A549 (cell line): Measurements from ENCODE around the gene GRIA1. TPM values are rescaled to one million over a fixed set of nuclear protein-coding genes. Genes with fewer than 3 reads are reported as not detected.

Source experiments
- ATAC-seq, 2 experiments: fragments of 200-7000 bp in 1 of 2; fragments of >200 bp in 1 of 2; cut with Nextera tagmentation in 1 of 2; cut with Tn5 transposase in 1 of 2; 3 replicates each; pipeline versions ENCODE4 v1.8.0 to v1.9.1; 2018 to 2020; ENCODE audit warnings: mild to moderate bottlenecking in 1 of 2, moderate library complexity in 1 of 2
- CTCF ChIA-PET: fragments of 300-600 bp; sonication (Branson Sonifier 250); formaldehyde crosslinking; extraction: SDS; loops from one replicate; lab custom pipeline; 2021; ENCODE audit warnings: antibody characterized with exemption, inconsistent platforms; lab: Yijun Ruan, JAX
- POLR2A ChIA-PET: fragments of 350-600 bp; formaldehyde crosslinking; extraction: SDS; loops from one replicate; lab custom pipeline; 2021; ENCODE audit warnings: antibody characterized with exemption, inconsistent platforms; lab: Yijun Ruan, JAX
- DNase-seq, 2 experiments: peaks; one replicate each; pipeline versions ENCODE4 v3.0.0 to v3.0.0-alpha.2; 2011 to 2016; ENCODE audit warnings: low read depth in 1 of 2, low spot score in 1 of 2
- FAIRE-seq: peaks from 2 replicates; lab custom pipeline; 2011; peaks lifted over from hg19 to GRCh38; lab: Jason Lieb, UNC
- H3K27ac ChIP-seq, 2 experiments: fragments of >200 bp; sonication (Bioruptor Twin); formaldehyde crosslinking; 3 replicates each; pipeline ENCODE4 v1.5.1; 2016 to 2017
- H3K4me1 ChIP-seq: fragments of >200 bp; sonication (Bioruptor Twin); formaldehyde crosslinking; 3 replicates; pipeline ENCODE4 v1.6.1; 2016
- H3K4me2 ChIP-seq: fragments of >200 bp; sonication (Bioruptor Twin); formaldehyde crosslinking; 3 replicates; pipeline ENCODE4 v1.6.1; 2016
- H3K4me3 ChIP-seq: fragments of >200 bp; sonication (Bioruptor Twin); formaldehyde crosslinking; 3 replicates; pipeline ENCODE4 v1.5.1; 2016
- H3K9me3 ChIP-seq: fragments of >200 bp; sonication (Bioruptor Twin); formaldehyde crosslinking; 3 replicates; pipeline ENCODE4 v1.6.1; 2016
- BHLHE40 ChIP-seq: IDR thresholded peaks from 2 replicates; pipeline ENCODE4 v1.6.1; 2012; ENCODE audit warnings: low read depth, low read length, inconsistent platforms
- CBX8 ChIP-seq: fragments of 200-600 bp; sonication (generic); IDR thresholded peaks from 2 replicates; pipeline ENCODE4 v1.6.1; 2016
- CEBPB ChIP-seq, 2 experiments: fragments of >200 bp in 1 of 2; sonication (Bioruptor Twin) in 1 of 2; formaldehyde crosslinking in 1 of 2; IDR thresholded peaks; 2 replicates each; pipeline ENCODE4 v1.6.1; 2012 to 2016
- CHD2 ChIP-seq: fragments of 150-350 bp; IDR thresholded peaks from 2 replicates; pipeline ENCODE4 v1.6.1; 2014; ENCODE audit warnings: low read length; ENCODE audit not compliant: partially characterized antibody
- CHD4 ChIP-seq: fragments of 200-600 bp; sonication (generic); IDR thresholded peaks from 2 replicates; pipeline ENCODE4 v1.6.1; 2016; ENCODE audit warnings: antibody characterized with exemption, mild to moderate bottlenecking, borderline replicate concordance
- EHMT2 ChIP-seq: fragments of 200-600 bp; sonication (generic); IDR thresholded peaks from 2 replicates; pipeline ENCODE4 v1.6.1; 2016; ENCODE audit warnings: antibody characterized with exemption, low read depth, mild to moderate bottlenecking, moderate library complexity
- FOXS1 ChIP-seq: fragments of 250-450 bp; sonication (Bioruptor Pico); IDR thresholded peaks from 2 replicates; pipeline ENCODE4 v1.5.0; 2020; ENCODE audit warnings: mild to moderate bottlenecking, moderate library complexity
- HDAC2 ChIP-seq: fragments of 200-600 bp; sonication (generic); IDR thresholded peaks from 2 replicates; pipeline ENCODE4 v1.6.1; 2016
- HEYL ChIP-seq: fragments of 250-450 bp; sonication (Bioruptor Pico); IDR thresholded peaks from 2 replicates; pipeline ENCODE4 v1.8.0; 2021; ENCODE audit warnings: mild to moderate bottlenecking, moderate library complexity
- HOXB13 ChIP-seq: fragments of 250-450 bp; sonication (Bioruptor Pico); IDR thresholded peaks from 2 replicates; pipeline ENCODE4 v1.5.0; 2020; ENCODE audit warnings: low read depth, mild to moderate bottlenecking, moderate library complexity
- JUNB ChIP-seq: fragments of >200 bp; sonication (Bioruptor Twin); formaldehyde crosslinking; IDR thresholded peaks from 2 replicates; pipeline ENCODE4 v1.6.1; 2016
- KDM1A ChIP-seq: fragments of 200-600 bp; sonication (generic); IDR thresholded peaks from 2 replicates; pipeline ENCODE4 v1.6.1; 2016; ENCODE audit warnings: low read depth, mild to moderate bottlenecking
- MYC ChIP-seq: IDR thresholded peaks from 2 replicates; pipeline ENCODE4 v1.6.1; 2012; ENCODE audit warnings: mild to moderate bottlenecking, inconsistent platforms, low read length, improper control_type of control experiment, borderline replicate concordance
- PHF8 ChIP-seq: fragments of 200-600 bp; sonication (generic); IDR thresholded peaks from 2 replicates; pipeline ENCODE4 v1.6.1; 2016; ENCODE audit warnings: low read depth, mild to moderate bottlenecking, antibody characterized with exemption, moderate library complexity, borderline replicate concordance
- POLR2AphosphoS2 ChIP-seq: conservative IDR thresholded peaks from 2 replicates; pipeline ENCODE4 v1.6.1; 2012; ENCODE audit warnings: low read length, improper control_type of control experiment, inconsistent platforms
- RAD21 ChIP-seq, 2 experiments: fragments of >200 bp in 1 of 2; sonication (Bioruptor Twin) in 1 of 2; formaldehyde crosslinking in 1 of 2; IDR thresholded peaks in 1 of 2; conservative IDR thresholded peaks in 1 of 2; 2 replicates in 1 of 2; 3 replicates in 1 of 2; pipeline ENCODE4 v1.6.1; 2012 to 2018; ENCODE audit warnings: inconsistent platforms in 1 of 2
- RCOR1 ChIP-seq: fragments of 150-350 bp; IDR thresholded peaks from 2 replicates; pipeline ENCODE4 v1.6.1; 2014; ENCODE audit warnings: antibody characterized with exemption, low read length, low read depth
- RNF2 ChIP-seq: fragments of 200-600 bp; sonication (generic); IDR thresholded peaks from 2 replicates; pipeline ENCODE4 v1.6.1; 2016; ENCODE audit warnings: low read depth, mild to moderate bottlenecking, antibody characterized with exemption, moderate library complexity, borderline replicate concordance
- WGBS: methylation state at CpG from one replicate; pipeline ENCODE4 v1.1.6; 2017; ENCODE audit errors: missing lambda C conversion rate; 5-methylcytosine and 5-hydroxymethylcytosine counted together
- polyA plus RNA-seq, 4 experiments: library from polyadenylated mRNA; depleted of rRNA in 3 of 4; stranded (reverse); fragments of >200 nt; fragmentation: RNase III in 1 of 4; extraction: RNeasy Plus Mini Kit Qiagen cat#74134 plus additional on column Dnase treatment in 1 of 4; gene quantifications; 2 replicates in 3 of 4; 3 replicates in 1 of 4; pipeline ENCODE4 v1.2.3, GENCODE V29; 2011 to 2017
- TF ChIP-seq, protein P1 (sequence below): fragments of 450-650 bp; IDR thresholded peaks from 2 replicates; pipeline ENCODE4 v1.6.1; 2014; ENCODE audit warnings: antibody characterized with exemption
- TF ChIP-seq, protein P2 (sequence below): IDR thresholded peaks from 2 replicates; pipeline ENCODE4 v1.6.1; 2012; ENCODE audit warnings: low read depth, borderline replicate concordance
- TF ChIP-seq, protein P3 (sequence below): IDR thresholded peaks from 2 replicates; pipeline ENCODE4 v1.6.1; 2012

Gene GRIA1
- polyA plus RNA-seq, 2 of the 4 experiments (the other 2 are of a cell fraction), result not detected

- no peak for DNase-seq
- no peak overlapping the region for H3K4me3 ChIP-seq
- TF ChIP-seq CBX8 (no peak), FOXS1 (CRISPR knock-in tag) (no peak), CEBPB (IDR thresholded peaks at IDR 0.05) (no peak), POLR2AphosphoS2 (no peak), KDM1A (no peak), RAD21 (conservative IDR thresholded peaks at IDR 0.05 in 1 of 2, IDR thresholded peaks at IDR 0.05 in 1 of 2) (no peak), HEYL (no peak), CHD4 (no peak), BHLHE40 (no peak), HOXB13 (CRISPR knock-in tag) (no peak)
- TF ChIP-seq, protein P1, sequence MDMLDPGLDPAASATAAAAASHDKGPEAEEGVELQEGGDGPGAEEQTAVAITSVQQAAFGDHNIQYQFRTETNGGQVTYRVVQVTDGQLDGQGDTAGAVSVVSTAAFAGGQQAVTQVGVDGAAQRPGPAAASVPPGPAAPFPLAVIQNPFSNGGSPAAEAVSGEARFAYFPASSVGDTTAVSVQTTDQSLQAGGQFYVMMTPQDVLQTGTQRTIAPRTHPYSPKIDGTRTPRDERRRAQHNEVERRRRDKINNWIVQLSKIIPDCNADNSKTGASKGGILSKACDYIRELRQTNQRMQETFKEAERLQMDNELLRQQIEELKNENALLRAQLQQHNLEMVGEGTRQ, result no peak
- TF ChIP-seq, all 56 proteins: peak for 0
- Histone ChIP-seq H3K27ac (no peak overlapping the region), H3K4me1 (no peaks in the 10 kb centered on the region), H3K9me3 (no peaks in the 10 kb centered on the region), H3K4me2 (no peak overlapping the region)
- ChIA-PET POLR2A (no interaction called here), CTCF (no interaction called here)
- FAIRE-seq (no peak), ATAC-seq (no peak)
Measured at GRCh38 chr5:153543959-153544470, 53.5 kb downstream of the GRIA1 start.

DNA sequence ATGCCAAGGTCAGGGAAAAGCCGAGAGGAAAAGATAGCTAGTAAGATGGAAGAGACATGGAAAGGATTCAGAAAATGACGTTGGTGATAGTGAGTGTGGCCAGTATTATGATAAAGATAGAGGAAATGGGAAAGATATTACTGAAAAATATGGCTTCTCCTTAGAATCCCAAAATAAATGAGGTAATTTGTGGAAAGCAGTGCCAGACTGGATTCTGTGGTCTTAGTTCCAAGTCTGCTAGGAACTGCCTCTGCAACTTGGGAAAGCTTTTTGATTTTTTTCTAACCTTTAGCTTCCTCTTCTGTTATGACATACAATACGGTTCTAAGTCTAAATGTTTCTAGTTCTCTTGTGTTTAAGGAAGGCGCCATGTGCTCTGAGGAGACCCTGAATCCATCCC lies 54.2 kb downstream of the GRIA1 start:
- no peaks in the 10 kb centered on the region for H3K9me3 ChIP-seq
- no peaks in the 10 kb centered on the region for H3K4me1 ChIP-seq
- FAIRE-seq, result no peak
- ChIA-PET POLR2A (no interaction called here), CTCF (no interaction called here)
- TF ChIP-seq FOXS1 (CRISPR knock-in tag), result no peak
- no peak for TF ChIP-seq RCOR1
- no peak for TF ChIP-seq EHMT2
- TF ChIP-seq JUNB, result no peak
- TF ChIP-seq, protein P2, sequence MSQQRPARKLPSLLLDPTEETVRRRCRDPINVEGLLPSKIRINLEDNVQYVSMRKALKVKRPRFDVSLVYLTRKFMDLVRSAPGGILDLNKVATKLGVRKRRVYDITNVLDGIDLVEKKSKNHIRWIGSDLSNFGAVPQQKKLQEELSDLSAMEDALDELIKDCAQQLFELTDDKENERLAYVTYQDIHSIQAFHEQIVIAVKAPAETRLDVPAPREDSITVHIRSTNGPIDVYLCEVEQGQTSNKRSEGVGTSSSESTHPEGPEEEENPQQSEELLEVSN, result no peak
- H3K4me3 ChIP-seq, result no peak overlapping the region
- no peak overlapping the region for H3K27ac ChIP-seq
- H3K4me2 ChIP-seq, result no peak overlapping the region
- no peak for ATAC-seq
- 23% methylated on average over 4 of the region's 4 CpGs for WGBS
- no peak for DNase-seq

DNA sequence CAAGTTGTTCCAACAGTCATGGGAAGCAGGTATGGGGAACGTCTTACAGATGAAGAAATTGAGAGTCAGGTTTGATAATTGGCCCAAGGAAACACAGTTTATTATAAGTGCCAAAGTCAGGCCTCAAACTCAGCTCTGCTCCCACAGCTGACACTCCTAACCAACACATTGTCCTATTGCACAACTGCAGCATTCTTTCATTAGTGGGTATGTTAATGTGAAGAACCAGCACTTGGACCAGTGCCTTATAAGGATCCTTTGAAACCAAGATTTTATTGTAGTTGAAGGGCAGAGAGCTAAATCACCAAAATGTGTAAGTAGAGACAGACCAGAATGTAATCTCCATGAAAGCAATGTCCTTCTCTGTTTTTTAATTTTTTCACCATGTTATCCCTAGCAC lies 56.1 kb downstream of the GRIA1 start:
- DNase-seq (no peak), ATAC-seq (no peak), FAIRE-seq (no peak)
- WGBS, result 0% methylated on average over 1 of the region's 1 CpG
- H3K4me3 ChIP-seq, result no peak overlapping the region
- CTCF ChIA-PET, result interaction anchor here (1.5 kb wide), 1 partner anchor 9 kb away, joined by 3 read pairs; no protein-coding TSS in a partner anchor
- H3K27ac ChIP-seq, result no peak overlapping the region
- POLR2A ChIA-PET, result no interaction called here
- peaks cover 8% of the 10 kb centered on the region for H3K4me1 ChIP-seq
- no peaks in the 10 kb centered on the region for H3K9me3 ChIP-seq
- TF ChIP-seq, protein P1, result no peak
- TF ChIP-seq CHD2, result no peak
- TF ChIP-seq RNF2, result no peak
- TF ChIP-seq PHF8, result no peak
- no peak for TF ChIP-seq EHMT2
- TF ChIP-seq HDAC2, result no peak
- TF ChIP-seq, protein P3, sequence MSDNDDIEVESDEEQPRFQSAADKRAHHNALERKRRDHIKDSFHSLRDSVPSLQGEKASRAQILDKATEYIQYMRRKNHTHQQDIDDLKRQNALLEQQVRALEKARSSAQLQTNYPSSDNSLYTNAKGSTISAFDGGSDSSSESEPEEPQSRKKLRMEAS, result no peak
- TF ChIP-seq, protein P2, result no peak
- TF ChIP-seq MYC, result no peak
- H3K4me2 ChIP-seq, result no peak overlapping the region
